Measurements from ENCODE around the gene FANCM.

- TF ChIP-seq, protein P1, sequence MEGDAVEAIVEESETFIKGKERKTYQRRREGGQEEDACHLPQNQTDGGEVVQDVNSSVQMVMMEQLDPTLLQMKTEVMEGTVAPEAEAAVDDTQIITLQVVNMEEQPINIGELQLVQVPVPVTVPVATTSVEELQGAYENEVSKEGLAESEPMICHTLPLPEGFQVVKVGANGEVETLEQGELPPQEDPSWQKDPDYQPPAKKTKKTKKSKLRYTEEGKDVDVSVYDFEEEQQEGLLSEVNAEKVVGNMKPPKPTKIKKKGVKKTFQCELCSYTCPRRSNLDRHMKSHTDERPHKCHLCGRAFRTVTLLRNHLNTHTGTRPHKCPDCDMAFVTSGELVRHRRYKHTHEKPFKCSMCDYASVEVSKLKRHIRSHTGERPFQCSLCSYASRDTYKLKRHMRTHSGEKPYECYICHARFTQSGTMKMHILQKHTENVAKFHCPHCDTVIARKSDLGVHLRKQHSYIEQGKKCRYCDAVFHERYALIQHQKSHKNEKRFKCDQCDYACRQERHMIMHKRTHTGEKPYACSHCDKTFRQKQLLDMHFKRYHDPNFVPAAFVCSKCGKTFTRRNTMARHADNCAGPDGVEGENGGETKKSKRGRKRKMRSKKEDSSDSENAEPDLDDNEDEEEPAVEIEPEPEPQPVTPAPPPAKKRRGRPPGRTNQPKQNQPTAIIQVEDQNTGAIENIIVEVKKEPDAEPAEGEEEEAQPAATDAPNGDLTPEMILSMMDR (IDR thresholded peaks at IDR 0.05) = no peak
- no peak for TF ChIP-seq POLR2A (IDR thresholded peaks at IDR 0.05)
Observed at GRCh38 chr14:45135156-45135555, 574 bp upstream of the FANCM start.

Measured in esophagus squamous epithelium (tissue), 4 donors.